ENCODE data around the gene GRIP1. TPM values are rescaled to one million over a fixed set of nuclear protein-coding genes. Genes with fewer than 3 reads are reported as not detected.
A peak's percentile ranks its signal among the peaks of the same experiment; 100 is the strongest.

Gene GRIP1
- total and polyA plus RNA-seq, 2 donors from 2014 or later, result 3.9 to 18.4 TPM

DNA sequence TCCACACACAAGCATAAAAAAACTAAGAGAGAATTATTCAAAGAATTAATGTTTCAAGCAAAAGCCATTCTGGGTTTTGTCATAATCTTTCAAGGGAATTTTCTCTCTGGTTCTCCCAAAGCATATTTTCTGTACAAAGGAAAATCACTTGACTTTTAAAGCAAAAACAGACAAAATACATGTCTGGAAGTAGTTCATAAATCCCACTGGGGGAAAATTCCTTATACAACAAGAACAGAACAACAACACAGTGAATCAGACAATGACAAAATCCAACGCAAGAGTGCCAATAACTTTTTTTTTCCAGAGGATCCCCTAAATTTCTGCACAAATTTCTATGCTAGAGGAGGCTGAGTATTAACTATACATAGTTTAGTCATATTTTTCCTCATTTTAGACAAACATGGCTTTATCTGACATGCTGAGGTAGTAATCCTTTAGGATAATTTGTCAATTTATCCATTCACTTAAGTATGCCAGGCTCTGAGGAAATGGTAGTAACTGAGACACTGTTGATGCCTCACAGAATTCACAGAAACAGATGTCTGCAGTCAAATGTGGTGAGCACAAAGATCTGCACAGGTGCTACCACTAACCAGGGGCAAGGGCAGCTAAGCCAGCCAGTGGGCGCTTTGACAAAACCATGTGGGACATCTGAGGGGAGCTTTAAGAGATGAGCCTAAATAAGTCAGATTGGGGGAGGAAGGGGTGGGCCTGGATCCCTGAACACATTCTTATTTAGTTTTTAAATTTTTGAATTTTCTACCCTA, 38.0 kb downstream of the GRIP1 start:
- Histone ChIP-seq H3K9me3 (ENCODE audit: control insufficient read depth in 2 of 3, insufficient read depth in 1 of 3, low read length in 3 of 3) (no peaks in the 10 kb centered on the region), H3K9ac (ENCODE audit: low read length in 3 of 3) (no peak overlapping the region), H3K27me3 (ENCODE audit: control insufficient read depth, insufficient read depth, low read length) (no peaks in the 10 kb centered on the region), H3K4me1 (ENCODE audit: control insufficient read depth in 2 of 3, insufficient read depth in 2 of 3, low read depth in 1 of 3, low read length in 3 of 3) (no peaks in the 10 kb centered on the region), H3K36me3 (ENCODE audit: control insufficient read depth in 2 of 3, insufficient read depth in 3 of 3, low read length in 3 of 3) (no peaks in the 10 kb centered on the region), H3K27ac (ENCODE audit: low read depth in 2 of 2, low read length in 2 of 2) (no peak overlapping the region), H3K4me3 (ENCODE audit: low read length in 3 of 3) (no peak overlapping the region)
- TF ChIP-seq, protein P1, sequence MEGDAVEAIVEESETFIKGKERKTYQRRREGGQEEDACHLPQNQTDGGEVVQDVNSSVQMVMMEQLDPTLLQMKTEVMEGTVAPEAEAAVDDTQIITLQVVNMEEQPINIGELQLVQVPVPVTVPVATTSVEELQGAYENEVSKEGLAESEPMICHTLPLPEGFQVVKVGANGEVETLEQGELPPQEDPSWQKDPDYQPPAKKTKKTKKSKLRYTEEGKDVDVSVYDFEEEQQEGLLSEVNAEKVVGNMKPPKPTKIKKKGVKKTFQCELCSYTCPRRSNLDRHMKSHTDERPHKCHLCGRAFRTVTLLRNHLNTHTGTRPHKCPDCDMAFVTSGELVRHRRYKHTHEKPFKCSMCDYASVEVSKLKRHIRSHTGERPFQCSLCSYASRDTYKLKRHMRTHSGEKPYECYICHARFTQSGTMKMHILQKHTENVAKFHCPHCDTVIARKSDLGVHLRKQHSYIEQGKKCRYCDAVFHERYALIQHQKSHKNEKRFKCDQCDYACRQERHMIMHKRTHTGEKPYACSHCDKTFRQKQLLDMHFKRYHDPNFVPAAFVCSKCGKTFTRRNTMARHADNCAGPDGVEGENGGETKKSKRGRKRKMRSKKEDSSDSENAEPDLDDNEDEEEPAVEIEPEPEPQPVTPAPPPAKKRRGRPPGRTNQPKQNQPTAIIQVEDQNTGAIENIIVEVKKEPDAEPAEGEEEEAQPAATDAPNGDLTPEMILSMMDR (IDR thresholded peaks at IDR 0.05; ENCODE audit: borderline replicate concordance, extremely low read depth, insufficient read depth), result no peak
- FAIRE-seq (no peak), DNase-seq (no peak)
- intact Hi-C loops (cut with DNase I), result no loop called here

DNA sequence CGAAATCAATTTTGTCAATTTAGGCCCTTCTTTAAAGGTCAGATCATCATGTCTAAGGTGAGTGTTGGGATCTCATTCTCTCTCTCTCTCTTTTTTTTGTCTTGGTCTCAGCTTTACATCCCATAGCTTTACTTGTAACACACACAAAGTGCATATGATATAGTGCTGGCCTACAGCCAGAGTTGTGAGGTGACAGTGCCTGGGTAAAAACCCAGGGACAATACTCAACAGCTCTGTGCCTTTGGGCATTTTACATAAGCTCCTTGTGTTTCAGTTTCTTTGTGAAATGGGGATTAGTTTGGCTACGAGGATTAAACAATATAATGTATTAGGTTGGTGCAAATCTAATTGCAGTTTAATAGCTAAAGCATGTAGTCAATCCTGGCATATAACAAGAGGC, 40.2 kb downstream of the GRIP1 start:
- no peaks in the 10 kb centered on the region for H3K9me3 ChIP-seq (ENCODE audit: control insufficient read depth in 2 of 3, insufficient read depth in 1 of 3, low read length in 3 of 3)
- no peak overlapping the region for H3K4me3 ChIP-seq (ENCODE audit: low read length in 3 of 3)
- H3K27me3 ChIP-seq (ENCODE audit: control insufficient read depth, insufficient read depth, low read length), result no peaks in the 10 kb centered on the region
- H3K4me1 ChIP-seq (ENCODE audit: control insufficient read depth in 2 of 3, insufficient read depth in 2 of 3, low read depth in 1 of 3, low read length in 3 of 3), result no peaks in the 10 kb centered on the region
- DNase-seq (no peak), FAIRE-seq (no peak)
- H3K9ac ChIP-seq (ENCODE audit: low read length in 3 of 3), result no peak overlapping the region
- intact Hi-C loops (cut with DNase I), result no loop called here
- TF ChIP-seq, protein P1 (IDR thresholded peaks at IDR 0.05; ENCODE audit: borderline replicate concordance, extremely low read depth, insufficient read depth), result no peak
- no peaks in the 10 kb centered on the region for H3K36me3 ChIP-seq (ENCODE audit: control insufficient read depth in 2 of 3, insufficient read depth in 3 of 3, low read length in 3 of 3)
- H3K27ac ChIP-seq (ENCODE audit: low read depth in 2 of 2, low read length in 2 of 2), result no peak overlapping the region

DNA sequence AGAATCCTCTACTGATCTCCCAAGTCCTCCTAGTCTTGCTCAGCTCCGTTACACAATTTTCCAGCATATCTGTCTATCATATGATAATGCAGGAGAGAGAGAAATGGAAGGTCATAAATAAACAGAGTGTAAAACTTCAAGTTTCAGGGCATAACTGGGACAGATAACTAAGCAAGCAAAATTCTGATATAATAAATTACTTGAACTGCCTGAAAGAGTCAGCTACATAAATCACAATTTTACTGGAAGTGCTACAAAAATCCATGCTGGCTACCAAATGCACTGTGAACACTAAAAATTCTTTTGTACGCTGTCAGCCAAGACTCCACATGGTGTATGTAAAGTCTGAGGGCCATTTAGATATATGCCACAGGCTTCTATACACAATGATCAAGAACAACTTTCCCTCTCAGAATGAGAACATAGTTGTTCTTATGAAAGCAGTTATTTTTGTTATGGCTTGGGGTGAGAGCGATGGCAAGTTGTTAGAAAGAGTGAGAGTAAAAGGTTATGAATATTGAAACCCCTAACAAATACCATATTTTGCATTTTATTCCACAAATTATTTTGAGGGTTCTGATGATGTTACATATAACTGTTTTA, 41.1 kb downstream of the GRIP1 start:
- Histone ChIP-seq H3K36me3 (ENCODE audit: control insufficient read depth in 2 of 3, insufficient read depth in 3 of 3, low read length in 3 of 3) (no peaks in the 10 kb centered on the region), H3K4me1 (ENCODE audit: control insufficient read depth in 2 of 3, insufficient read depth in 2 of 3, low read depth in 1 of 3, low read length in 3 of 3) (no peaks in the 10 kb centered on the region), H3K9ac (ENCODE audit: low read length in 3 of 3) (no peak overlapping the region), H3K27me3 (ENCODE audit: control insufficient read depth, insufficient read depth, low read length) (no peaks in the 10 kb centered on the region), H3K9me3 (ENCODE audit: control insufficient read depth in 2 of 3, insufficient read depth in 1 of 3, low read length in 3 of 3) (no peaks in the 10 kb centered on the region), H3K4me3 (ENCODE audit: low read length in 3 of 3) (no peak overlapping the region), H3K27ac (ENCODE audit: low read depth in 2 of 2, low read length in 2 of 2) (no peak overlapping the region)
- no peak for FAIRE-seq
- DNase-seq, result peak in 2 of 5 donors; percentile 27 to 61
- intact Hi-C loops (cut with DNase I), result no loop called here
- TF ChIP-seq, protein P1 (IDR thresholded peaks at IDR 0.05; ENCODE audit: borderline replicate concordance, extremely low read depth, insufficient read depth), result no peak
